Neutrophil (primary cell): Measurements from ENCODE around the gene GFER.

ENCODE experiments used
- H3K27ac ChIP-seq: fragments of 200-600 bp; sonication (generic); 2 replicates; pipeline ENCODE4 v1.5.1; 2016; ENCODE audit warnings: mild to moderate bottlenecking, moderate library complexity
- H3K27me3 ChIP-seq: fragments of 200-600 bp; sonication (generic); 2 replicates; pipeline ENCODE4 v1.6.0; 2016; ENCODE audit warnings: mild to moderate bottlenecking
- H3K36me3 ChIP-seq: fragments of 200-600 bp; sonication (generic); 2 replicates; pipeline ENCODE4 v1.5.1; 2017
- H3K4me1 ChIP-seq, 2 experiments: fragments of 200-600 bp in 1 of 2; sonication (generic) in 1 of 2; 1 replicate in 1 of 2; 2 replicates in 1 of 2; pipeline versions ENCODE4 v1.5.1 to v1.6.1; 2013 to 2016; ENCODE audit warnings: low read depth in 1 of 2, low read length in 1 of 2, mild to moderate bottlenecking in 1 of 2, moderate library complexity in 1 of 2; ENCODE audit not compliant: control insufficient read depth in 1 of 2, insufficient read depth in 1 of 2
- H3K4me3 ChIP-seq, 2 experiments: fragments of 200-600 bp in 1 of 2; sonication (generic) in 1 of 2; 1 replicate in 1 of 2; 2 replicates in 1 of 2; pipeline ENCODE4 v1.5.1; 2013 to 2016; ENCODE audit warnings: low read depth in 1 of 2, low read length in 1 of 2, mild to moderate bottlenecking in 1 of 2, moderate library complexity in 1 of 2
- H3K9me3 ChIP-seq: fragments of 200-600 bp; sonication (generic); 2 replicates; pipeline ENCODE4 v1.5.1; 2016
- TF ChIP-seq, protein P1 (sequence below): fragments of 200-600 bp; sonication (generic); IDR thresholded peaks from 2 replicates; pipeline ENCODE4 v1.5.1; 2016; ENCODE audit warnings: antibody characterized with exemption

GFER gene

DNA sequence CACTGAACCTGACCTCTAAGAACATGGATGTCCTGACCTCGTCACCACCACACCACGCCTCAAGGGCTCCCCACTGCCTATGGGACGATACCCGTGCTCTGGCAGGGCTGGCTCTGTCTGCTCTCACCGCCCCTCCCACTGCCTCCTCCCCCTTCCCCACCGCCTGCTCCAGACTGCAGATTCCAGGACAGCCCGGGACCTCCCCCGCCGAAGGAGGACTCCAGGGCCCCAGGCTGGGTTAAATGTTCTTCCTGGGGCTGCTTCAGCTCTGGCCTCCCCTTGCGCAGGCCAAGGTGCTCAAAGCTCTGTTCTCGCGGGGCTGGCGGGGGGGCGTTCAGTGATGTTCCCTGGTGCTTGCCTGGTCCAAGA, 38.7 kb downstream of the GFER start:
- peaks cover 10 to 22% of the 10 kb centered on the region in 2 experiments for H3K4me1 ChIP-seq
- TF ChIP-seq, protein P1, sequence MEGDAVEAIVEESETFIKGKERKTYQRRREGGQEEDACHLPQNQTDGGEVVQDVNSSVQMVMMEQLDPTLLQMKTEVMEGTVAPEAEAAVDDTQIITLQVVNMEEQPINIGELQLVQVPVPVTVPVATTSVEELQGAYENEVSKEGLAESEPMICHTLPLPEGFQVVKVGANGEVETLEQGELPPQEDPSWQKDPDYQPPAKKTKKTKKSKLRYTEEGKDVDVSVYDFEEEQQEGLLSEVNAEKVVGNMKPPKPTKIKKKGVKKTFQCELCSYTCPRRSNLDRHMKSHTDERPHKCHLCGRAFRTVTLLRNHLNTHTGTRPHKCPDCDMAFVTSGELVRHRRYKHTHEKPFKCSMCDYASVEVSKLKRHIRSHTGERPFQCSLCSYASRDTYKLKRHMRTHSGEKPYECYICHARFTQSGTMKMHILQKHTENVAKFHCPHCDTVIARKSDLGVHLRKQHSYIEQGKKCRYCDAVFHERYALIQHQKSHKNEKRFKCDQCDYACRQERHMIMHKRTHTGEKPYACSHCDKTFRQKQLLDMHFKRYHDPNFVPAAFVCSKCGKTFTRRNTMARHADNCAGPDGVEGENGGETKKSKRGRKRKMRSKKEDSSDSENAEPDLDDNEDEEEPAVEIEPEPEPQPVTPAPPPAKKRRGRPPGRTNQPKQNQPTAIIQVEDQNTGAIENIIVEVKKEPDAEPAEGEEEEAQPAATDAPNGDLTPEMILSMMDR: no peak
- no peaks in the 10 kb centered on the region for H3K36me3 ChIP-seq
- peaks cover 99% of the 10 kb centered on the region for H3K27me3 ChIP-seq
- H3K4me3 ChIP-seq: peak overlapping the region; percentile 57 to 66
- no peaks in the 10 kb centered on the region for H3K9me3 ChIP-seq
- H3K27ac ChIP-seq: no peak overlapping the region

DNA sequence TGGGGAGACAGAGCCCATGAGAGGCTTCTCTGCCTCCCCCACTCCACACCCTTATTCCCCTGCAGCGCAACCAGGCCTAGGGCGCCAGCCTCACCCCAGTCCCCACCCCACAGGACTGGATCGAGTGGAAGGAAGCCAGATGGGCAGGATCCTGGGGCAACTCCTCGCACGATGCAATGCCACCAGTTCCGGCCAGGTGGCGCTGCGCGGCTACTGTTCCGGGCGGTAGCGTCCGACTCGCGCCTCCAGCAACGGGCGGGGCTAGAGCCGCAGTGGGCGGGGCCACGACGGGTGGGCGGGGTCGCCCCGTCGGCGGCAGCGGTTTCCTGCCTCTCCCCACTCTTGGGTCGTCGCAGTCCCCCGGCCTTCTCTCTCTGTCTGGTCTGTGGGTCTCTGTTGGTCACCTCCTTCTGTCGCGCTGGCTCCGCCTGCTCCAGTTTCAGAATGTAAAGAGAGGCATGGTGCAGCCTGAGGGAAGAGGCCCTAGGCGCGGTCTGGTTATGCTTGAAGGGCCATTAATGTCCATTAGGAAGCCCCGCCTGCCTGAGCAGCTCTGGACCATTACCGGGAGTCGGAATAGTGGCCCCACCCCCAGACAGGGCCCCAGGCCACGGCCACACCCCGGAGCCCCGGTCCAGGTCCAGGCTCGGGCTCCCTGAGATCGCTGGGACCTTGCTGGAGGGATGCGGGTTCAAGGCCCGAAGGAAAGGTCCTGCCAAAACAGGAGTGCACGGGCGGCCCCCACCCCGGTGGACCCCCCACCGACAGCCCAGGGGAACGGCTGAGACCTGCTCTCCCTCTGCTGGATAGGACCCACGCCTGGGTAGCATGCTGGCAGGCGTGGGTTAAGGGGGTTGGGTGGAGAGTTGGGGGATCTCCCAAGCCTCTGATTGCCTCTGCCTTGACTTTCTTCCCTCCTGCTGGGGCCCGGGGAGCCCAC, 39.4 kb downstream of the GFER start:
- Histone ChIP-seq H3K27ac (no peak overlapping the region), H3K9me3 (no peaks in the 10 kb centered on the region), H3K36me3 (no peaks in the 10 kb centered on the region), H3K27me3 (peaks cover 99% of the 10 kb centered on the region), H3K4me3 (peak overlapping the region; percentile 57 to 66), H3K4me1 (peaks cover 10 to 22% of the 10 kb centered on the region in 2 experiments)
- TF ChIP-seq, protein P1: peak; percentile 99

DNA sequence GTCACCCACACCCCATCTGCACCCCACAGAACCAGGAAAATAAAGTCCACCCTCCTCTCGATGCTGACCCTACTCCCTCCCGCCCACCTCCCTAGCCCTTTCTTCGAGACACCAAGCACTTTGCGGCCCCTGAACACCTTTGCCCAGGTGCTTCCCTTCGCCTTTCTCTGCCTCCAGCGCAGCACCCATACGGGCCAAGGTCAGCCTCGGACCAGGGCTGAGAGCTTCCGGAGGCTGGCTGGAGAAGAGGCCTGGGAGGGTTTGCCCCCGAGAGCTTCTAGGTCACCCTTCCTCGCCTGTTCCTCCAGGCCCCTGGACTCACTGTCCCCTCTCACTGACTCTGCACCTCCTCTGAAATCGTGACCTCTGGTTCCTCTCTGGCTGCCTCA, 40.0 kb downstream of the GFER start:
- Histone ChIP-seq H3K27me3 (peaks cover 99% of the 10 kb centered on the region), H3K9me3 (no peaks in the 10 kb centered on the region), H3K4me3 (no peak overlapping the region), H3K36me3 (no peaks in the 10 kb centered on the region), H3K27ac (no peak overlapping the region), H3K4me1 (peaks cover 10 to 22% of the 10 kb centered on the region in 2 experiments)
- TF ChIP-seq, protein P1: no peak

DNA sequence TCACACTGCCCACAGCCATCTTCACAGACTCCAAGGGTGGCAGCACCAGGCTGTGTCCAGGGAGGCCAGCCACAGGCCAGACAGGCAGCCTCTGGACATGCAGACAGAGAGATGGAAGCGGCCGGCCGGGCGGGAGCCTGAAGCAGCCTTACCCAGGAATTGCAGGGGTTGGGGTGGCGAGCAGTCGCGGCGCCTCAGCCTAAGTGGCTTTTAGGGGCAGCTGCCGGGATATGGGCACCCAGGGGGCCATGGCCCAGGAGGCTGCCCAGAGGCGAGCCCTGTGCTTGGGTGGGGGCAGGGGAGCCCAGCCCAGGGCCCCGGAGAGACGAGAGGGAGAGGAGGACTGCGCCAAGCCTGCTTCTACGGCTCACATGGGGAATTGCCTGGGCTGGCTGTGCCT, 41.3 kb downstream of the GFER start:
- no peak overlapping the region for H3K4me3 ChIP-seq
- TF ChIP-seq, protein P1: no peak
- no peaks in the 10 kb centered on the region for H3K36me3 ChIP-seq
- H3K9me3 ChIP-seq: no peaks in the 10 kb centered on the region
- peaks cover 10 to 22% of the 10 kb centered on the region in 2 experiments for H3K4me1 ChIP-seq
- H3K27me3 ChIP-seq: peaks cover 99% of the 10 kb centered on the region
- H3K27ac ChIP-seq: no peak overlapping the region

DNA sequence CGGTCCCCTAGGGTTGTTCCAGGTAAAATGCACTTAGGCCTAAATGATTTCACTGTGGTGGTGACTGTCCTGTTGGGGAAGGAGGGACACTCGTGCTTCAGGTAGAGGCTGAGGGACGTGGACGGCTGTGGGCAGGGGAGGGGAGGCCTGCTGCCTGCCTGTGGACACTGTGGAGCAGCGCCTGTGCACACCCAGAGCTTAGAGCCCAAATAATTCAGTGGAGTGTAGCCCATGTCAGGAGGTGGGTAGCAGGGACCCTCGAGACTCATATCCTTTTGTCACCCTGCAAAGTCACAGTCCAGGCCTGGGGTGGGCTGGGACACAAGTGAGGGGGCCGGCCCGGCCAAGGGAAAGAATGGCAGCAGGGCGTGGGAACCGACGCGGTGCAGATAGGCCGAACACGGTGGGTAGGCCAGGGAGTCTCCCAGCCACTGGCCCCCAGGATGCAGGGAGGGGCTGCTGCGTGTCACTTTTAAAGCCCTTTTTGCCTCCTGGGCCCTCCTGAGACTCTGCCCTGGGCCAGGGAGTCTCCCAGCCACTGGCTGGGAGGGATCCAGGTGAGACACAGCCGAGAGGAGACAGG, 42.0 kb downstream of the GFER start:
- no peak overlapping the region for H3K27ac ChIP-seq
- H3K4me1 ChIP-seq: peaks cover 10 to 22% of the 10 kb centered on the region in 2 experiments
- TF ChIP-seq, protein P1: no peak
- H3K27me3 ChIP-seq: peaks cover 93% of the 10 kb centered on the region
- H3K9me3 ChIP-seq: no peaks in the 10 kb centered on the region
- no peaks in the 10 kb centered on the region for H3K36me3 ChIP-seq
- no peak overlapping the region for H3K4me3 ChIP-seq
